ENCODE measurements around the gene FAM168A.

DNA sequence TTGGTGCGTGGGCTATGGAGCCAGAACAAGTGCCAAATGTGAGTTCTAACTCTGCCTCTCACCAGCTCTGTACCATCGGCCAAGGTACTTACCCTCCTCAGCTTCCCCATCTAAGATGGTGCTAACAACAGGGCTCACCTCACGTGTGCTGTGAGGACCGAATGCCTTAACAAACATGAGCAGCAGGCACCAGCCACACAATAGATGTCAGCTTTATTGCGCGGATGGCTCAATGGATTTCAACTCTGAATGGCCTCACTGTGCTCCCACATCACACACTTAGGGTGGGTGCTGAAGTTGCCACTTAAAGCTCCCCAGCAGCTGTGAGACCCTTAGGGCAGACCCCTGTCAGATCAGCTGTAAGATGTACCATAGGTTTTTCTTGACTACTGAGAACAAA lies 197.6 kb downstream of the FAM168A start:
- no peak for TF ChIP-seq EP300 (IDR thresholded peaks at IDR 0.05)
- TF ChIP-seq POLR2A (IDR thresholded peaks at IDR 0.05; ENCODE audit: low read depth) = no peak
- TF ChIP-seq, protein P1, sequence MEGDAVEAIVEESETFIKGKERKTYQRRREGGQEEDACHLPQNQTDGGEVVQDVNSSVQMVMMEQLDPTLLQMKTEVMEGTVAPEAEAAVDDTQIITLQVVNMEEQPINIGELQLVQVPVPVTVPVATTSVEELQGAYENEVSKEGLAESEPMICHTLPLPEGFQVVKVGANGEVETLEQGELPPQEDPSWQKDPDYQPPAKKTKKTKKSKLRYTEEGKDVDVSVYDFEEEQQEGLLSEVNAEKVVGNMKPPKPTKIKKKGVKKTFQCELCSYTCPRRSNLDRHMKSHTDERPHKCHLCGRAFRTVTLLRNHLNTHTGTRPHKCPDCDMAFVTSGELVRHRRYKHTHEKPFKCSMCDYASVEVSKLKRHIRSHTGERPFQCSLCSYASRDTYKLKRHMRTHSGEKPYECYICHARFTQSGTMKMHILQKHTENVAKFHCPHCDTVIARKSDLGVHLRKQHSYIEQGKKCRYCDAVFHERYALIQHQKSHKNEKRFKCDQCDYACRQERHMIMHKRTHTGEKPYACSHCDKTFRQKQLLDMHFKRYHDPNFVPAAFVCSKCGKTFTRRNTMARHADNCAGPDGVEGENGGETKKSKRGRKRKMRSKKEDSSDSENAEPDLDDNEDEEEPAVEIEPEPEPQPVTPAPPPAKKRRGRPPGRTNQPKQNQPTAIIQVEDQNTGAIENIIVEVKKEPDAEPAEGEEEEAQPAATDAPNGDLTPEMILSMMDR (IDR thresholded peaks at IDR 0.05) = no peak

All from esophagus muscularis mucosa (tissue), 4 donors.